Kidney (tissue), 14 donors: ENCODE data around the gene JPT1. TPM values are rescaled to one million over a fixed set of nuclear protein-coding genes. Genes with fewer than 3 reads are reported as not detected.

Experiments used
- DNase-seq, 5 donors: peaks; one replicate each; pipeline ENCODE4 v3.0.0-alpha.2; 2013 to 2020
- FAIRE-seq: peaks from 2 replicates; lab custom pipeline; 2012; peaks lifted over from hg19 to GRCh38; lab: Jason Lieb, UNC
- H3K27ac ChIP-seq, 2 donors: one replicate each; pipeline ENCODE4 v1.7.0; 2013; ENCODE audit warnings: low read depth in 2 of 2, low read length in 2 of 2, inconsistent platforms in 1 of 2
- H3K27me3 ChIP-seq: one replicate; pipeline ENCODE4 v1.7.1; 2013; ENCODE audit warnings: low read length, inconsistent platforms; ENCODE audit not compliant: control insufficient read depth, insufficient read depth
- H3K36me3 ChIP-seq, 3 donors: one replicate each; pipeline versions ENCODE4 v1.7.0 to v1.7.1; 2013; ENCODE audit warnings: low read length in 3 of 3, control low read depth in 1 of 3, inconsistent platforms in 1 of 3; ENCODE audit not compliant: insufficient read depth in 3 of 3, control insufficient read depth in 2 of 3
- H3K4me1 ChIP-seq, 3 donors: one replicate each; pipeline versions ENCODE4 v1.7.0 to v1.7.1; 2013; ENCODE audit warnings: low read length in 3 of 3, inconsistent platforms in 1 of 3, low read depth in 1 of 3; ENCODE audit not compliant: control insufficient read depth in 2 of 3, insufficient read depth in 2 of 3
- H3K4me3 ChIP-seq, 3 donors: one replicate each; pipeline versions ENCODE4 v1.7.0 to v1.8.1; 2013; ENCODE audit warnings: low read length in 3 of 3, control low read depth in 1 of 3, inconsistent platforms in 1 of 3
- H3K9ac ChIP-seq, 3 donors: one replicate each; pipeline versions ENCODE4 v1.7.0 to v1.7.1; 2013; ENCODE audit warnings: low read length in 3 of 3, control low read depth in 1 of 3, inconsistent platforms in 1 of 3
- H3K9me3 ChIP-seq, 3 donors: one replicate each; pipeline versions ENCODE4 v1.7.0 to v1.7.1; 2013; ENCODE audit warnings: low read length in 3 of 3, control low read depth in 1 of 3, inconsistent platforms in 1 of 3; ENCODE audit not compliant: control insufficient read depth in 2 of 3, insufficient read depth in 1 of 3
- CTCF ChIP-seq: IDR thresholded peaks from 3 replicates; pipeline ENCODE4 v1.5.1; 2012; ENCODE audit warnings: mild to moderate bottlenecking, moderate library complexity, borderline replicate concordance; ENCODE audit not compliant: insufficient read depth; ENCODE audit errors: extremely low read depth
- intact Hi-C: fragments of 100-400 bp; cut with DNase I; formaldehyde crosslinking; loops from one replicate; pipeline ENCODE4 v1.11.1; 2022
- polyA plus RNA-seq: library from polyadenylated mRNA; stranded (reverse); fragments of 350-450 nt; fragmentation: Illumina TruSeq; extraction: RNeasy Lipid Tissue Mini Kit (QIAGEN cat#74804); gene quantifications from one replicate; pipeline ENCODE4 v1.2.3, GENCODE V29; 2014; ENCODE audit warnings: low read depth, low replicate concordance; ENCODE audit not compliant: insufficient read depth
- total RNA-seq: library from RNA; stranded (reverse); fragmentation: NEBNext Ultra II Directional; extraction: Animal tissue kit (Norgen Biotek cat#: 25700); gene quantifications from one replicate; pipeline ENCODE4 v1.2.1, GENCODE V29; 2021
- donor health status: control.
- donor health status: control.
- donor health status: control.
- donor health status: control.
- donor health status: control.
- donor health status: DM: yes; HTN: yes; CAD: no.
- donor health status: Normal renal cell carcinoma (clear cell type).

The JPT1 gene
- total and polyA plus RNA-seq, 2 donors from 2014 or later = 76.4 to 122 TPM

DNA sequence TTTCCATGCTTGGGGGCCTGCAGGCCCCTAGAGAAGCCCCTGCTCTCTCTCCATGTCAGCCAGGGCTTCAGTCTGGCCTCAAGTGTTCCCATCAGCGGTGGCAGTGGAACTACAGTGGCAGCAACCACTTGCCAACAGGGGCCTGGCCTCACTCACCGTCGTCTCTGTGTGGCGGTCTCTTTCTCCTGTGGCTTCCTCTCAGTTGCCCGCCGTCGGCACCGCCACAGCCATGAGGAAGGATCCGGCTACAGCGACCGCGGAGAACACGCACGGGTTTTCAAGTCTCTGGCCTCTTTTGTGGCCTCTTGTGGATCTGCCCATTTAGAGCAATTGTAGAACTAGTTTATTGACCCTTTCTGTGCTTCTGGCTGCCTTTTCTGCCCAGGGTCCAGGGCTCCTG, 36.0 kb downstream of the JPT1 start:
- H3K27ac ChIP-seq = no peak overlapping the region
- H3K27me3 ChIP-seq = no peaks in the 10 kb centered on the region
- no peak for DNase-seq
- no peak overlapping the region for H3K4me3 ChIP-seq
- peaks cover 0 to 8% (median 0%) of the 10 kb centered on the region in 3 donors for H3K4me1 ChIP-seq
- no peak overlapping the region for H3K9ac ChIP-seq
- H3K9me3 ChIP-seq = no peaks in the 10 kb centered on the region
- H3K36me3 ChIP-seq = peaks cover 0 to 8% (median 2%) of the 10 kb centered on the region in 3 donors
- FAIRE-seq = no peak
- intact Hi-C loops = no loop called here
- no peak for TF ChIP-seq CTCF

GRCh38 chr17:75116737-75117136, 37.6 kb downstream of the JPT1 start:
- H3K9ac ChIP-seq = no peak overlapping the region
- no peaks in the 10 kb centered on the region for H3K9me3 ChIP-seq
- H3K27me3 ChIP-seq = no peaks in the 10 kb centered on the region
- peak in 1 of 5 donors; percentile 35 for DNase-seq
- no peak overlapping the region for H3K4me3 ChIP-seq
- peaks cover 0 to 8% (median 0%) of the 10 kb centered on the region in 3 donors for H3K4me1 ChIP-seq
- H3K27ac ChIP-seq = no peak overlapping the region
- intact Hi-C loops = no loop called here
- H3K36me3 ChIP-seq = peaks cover 0 to 8% (median 2%) of the 10 kb centered on the region in 3 donors
- TF ChIP-seq CTCF = no peak
- no peak for FAIRE-seq

- no peak for TF ChIP-seq CTCF
- Histone ChIP-seq H3K27me3 (no peaks in the 10 kb centered on the region), H3K4me1 (peaks cover 0 to 9% (median 0%) of the 10 kb centered on the region in 3 donors), H3K9ac (no peak overlapping the region), H3K27ac (no peak overlapping the region), H3K9me3 (no peaks in the 10 kb centered on the region), H3K4me3 (no peak overlapping the region), H3K36me3 (peaks cover 0 to 4% (median 0%) of the 10 kb centered on the region in 3 donors)
- intact Hi-C loops = no loop called here
- FAIRE-seq (no peak), DNase-seq (no peak)
Measured at GRCh38 chr17:75115555-75115954, 38.8 kb downstream of the JPT1 start.
